GM23338 (cell line): ENCODE measurements around the gene MNX1. TPM values are rescaled to one million over a fixed set of nuclear protein-coding genes. Genes with fewer than 3 reads are reported as not detected.

ENCODE experiments used
- ATAC-seq: fragments of 200-7000 bp; cut with Tn5 transposase; 3 replicates; pipeline ENCODE4 v1.9.1; 2020
- DNase-seq: peaks from one replicate; pipeline ENCODE4 v3.0.0-alpha.2; 2015; ENCODE audit warnings: low spot score
- H2AFZ ChIP-seq: fragments of 200-600 bp; sonication (generic); 2 replicates; pipeline ENCODE4 v1.8.0; 2016; ENCODE audit warnings: antibody characterized with exemption, mild to moderate bottlenecking, moderate library complexity
- H3F3A ChIP-seq: fragments of 200-600 bp; sonication (generic); replicated peaks from 2 replicates; pipeline ENCODE4 v1.8.0; 2017; ENCODE audit warnings: antibody characterized with exemption, mixed run types, low read depth
- H3K27ac ChIP-seq: fragments of 200-600 bp; sonication (generic); 2 replicates; pipeline ENCODE4 v1.6.1; 2016; ENCODE audit warnings: low read depth
- H3K27me3 ChIP-seq: fragments of 200-600 bp; sonication (generic); 2 replicates; pipeline ENCODE4 v1.8.0; 2016; ENCODE audit warnings: mild to moderate bottlenecking, mixed run types, moderate library complexity; ENCODE audit not compliant: insufficient read depth
- H3K36me3 ChIP-seq: fragments of 200-600 bp; sonication (generic); 2 replicates; pipeline ENCODE4 v1.8.0; 2016; ENCODE audit warnings: mild to moderate bottlenecking; ENCODE audit not compliant: insufficient read depth
- H3K4me1 ChIP-seq: fragments of 200-600 bp; sonication (generic); 2 replicates; pipeline ENCODE4 v1.8.0; 2016; ENCODE audit warnings: mild to moderate bottlenecking, moderate library complexity; ENCODE audit not compliant: insufficient read depth
- H3K4me2 ChIP-seq: fragments of 200-600 bp; sonication (generic); 2 replicates; pipeline ENCODE4 v1.7.1; 2017; ENCODE audit warnings: mixed run types
- H3K4me3 ChIP-seq: fragments of 200-600 bp; sonication (generic); 2 replicates; pipeline ENCODE4 v1.6.1; 2016; ENCODE audit warnings: mixed run types
- H3K79me2 ChIP-seq: fragments of 200-600 bp; sonication (generic); replicated peaks from 2 replicates; pipeline ENCODE4 v1.8.0; 2017; ENCODE audit warnings: mild to moderate bottlenecking; ENCODE audit not compliant: insufficient read depth
- H3K9me2 ChIP-seq: fragments of 200-600 bp; sonication (generic); 2 replicates; pipeline ENCODE4 v1.8.0; 2017; ENCODE audit not compliant: insufficient read depth
- H4K20me1 ChIP-seq: fragments of 200-600 bp; sonication (generic); replicated peaks from 2 replicates; pipeline ENCODE4 v1.8.0; 2017; ENCODE audit warnings: mild to moderate bottlenecking; ENCODE audit not compliant: insufficient read depth
- H3K27ac Mint-ChIP-seq: 2 replicates; pipeline ENCODE4 v1.8.0; 2020; ENCODE audit warnings: inconsistent platforms, mild to moderate bottlenecking, moderate library complexity, mixed read lengths
- H3K27me3 Mint-ChIP-seq: 3 replicates; pipeline ENCODE4 v1.8.0; 2022; ENCODE audit warnings: low read depth, mild to moderate bottlenecking, moderate library complexity, mixed read lengths, inconsistent platforms; ENCODE audit not compliant: insufficient read depth, poor library complexity
- H3K36me3 Mint-ChIP-seq: 3 replicates; pipeline ENCODE4 v1.8.0; 2021; ENCODE audit warnings: low read depth, mild to moderate bottlenecking, inconsistent platforms, moderate library complexity, mixed read lengths
- H3K4me1 Mint-ChIP-seq: 3 replicates; pipeline ENCODE4 v1.8.0; 2020; ENCODE audit warnings: mild to moderate bottlenecking, inconsistent platforms, mixed read lengths
- H3K4me3 Mint-ChIP-seq: 3 replicates; pipeline ENCODE4 v1.8.0; 2021; ENCODE audit warnings: moderate library complexity, mild to moderate bottlenecking, inconsistent platforms, mixed read lengths
- H3K9me3 Mint-ChIP-seq: 3 replicates; pipeline ENCODE4 v1.8.0; 2020; ENCODE audit warnings: moderate library complexity, mild to moderate bottlenecking, inconsistent platforms, mixed read lengths
- CREB1 ChIP-seq: fragments of 250-450 bp; sonication (Bioruptor Pico); IDR thresholded peaks from 2 replicates; pipeline ENCODE4 v1.5.0; 2020; ENCODE audit warnings: low read depth, mild to moderate bottlenecking, moderate library complexity
- EZH2 ChIP-seq: fragments of 200-600 bp; sonication (generic); IDR thresholded peaks from one replicate; pipeline ENCODE4 v1.8.0; 2017; ENCODE audit warnings: antibody characterized with exemption, mild to moderate bottlenecking, low read depth; ENCODE audit not compliant: unreplicated experiment
- EZH2phosphoT487 ChIP-seq: fragments of 200-600 bp; sonication (generic); IDR thresholded peaks from one replicate; pipeline ENCODE4 v1.8.1; 2018; ENCODE audit warnings: antibody characterized with exemption; ENCODE audit not compliant: unreplicated experiment
- JUNB ChIP-seq: IDR thresholded peaks from one replicate; pipeline ENCODE4 v1.6.1; 2016; ENCODE audit warnings: antibody characterized with exemption; ENCODE audit not compliant: unreplicated experiment
- NANOG ChIP-seq: IDR thresholded peaks from 2 replicates; pipeline ENCODE4 v1.6.1; 2016; ENCODE audit warnings: antibody characterized with exemption, borderline replicate concordance
- POLR2AphosphoS5 ChIP-seq: IDR thresholded peaks from 2 replicates; pipeline ENCODE4 v1.6.1; 2016; ENCODE audit warnings: antibody characterized with exemption, low read depth
- REST ChIP-seq: IDR thresholded peaks from one replicate; pipeline ENCODE4 v1.6.1; 2018; ENCODE audit warnings: antibody characterized with exemption; ENCODE audit not compliant: unreplicated experiment
- STAT1 ChIP-seq: IDR thresholded peaks from one replicate; pipeline ENCODE4 v1.6.1; 2016; ENCODE audit warnings: antibody characterized with exemption; ENCODE audit not compliant: unreplicated experiment
- ZNF114 ChIP-seq: fragments of 250-450 bp; sonication (Bioruptor Pico); IDR thresholded peaks from 2 replicates; pipeline ENCODE4 v1.5.0; 2020; ENCODE audit warnings: mild to moderate bottlenecking, moderate library complexity
- ZNF331 ChIP-seq: fragments of 250-450 bp; sonication (Bioruptor Pico); IDR thresholded peaks from 2 replicates; pipeline ENCODE4 v1.5.0; 2020; ENCODE audit warnings: low read depth, mild to moderate bottlenecking, moderate library complexity
- ZNF462 ChIP-seq: fragments of 250-450 bp; sonication (Bioruptor Pico); IDR thresholded peaks from 2 replicates; pipeline ENCODE4 v1.5.0; 2020; ENCODE audit warnings: mild to moderate bottlenecking, moderate library complexity
- polyA plus RNA-seq: library from polyadenylated mRNA; unstranded; fragments of >200 nt; fragmentation: Nextera tagmentation; extraction: Ambion mirVana; gene quantifications from 2 replicates; pipeline ENCODE4 v1.2.1, GENCODE V29; 2016
- total RNA-seq: library from RNA; depleted of rRNA; stranded (reverse); fragments of >200 nt; shearing (Covaris generic); gene quantifications from 2 replicates; pipeline ENCODE4 v1.2.3, GENCODE V29; 2014
- TF ChIP-seq, protein P1 (sequence below): IDR thresholded peaks from 2 replicates; pipeline ENCODE4 v1.6.1; 2016; ENCODE audit warnings: antibody characterized with exemption

The MNX1 gene
- total and polyA plus RNA-seq, 2 experiments from 2014 or later = 0.14 to 0.24 TPM

DNA sequence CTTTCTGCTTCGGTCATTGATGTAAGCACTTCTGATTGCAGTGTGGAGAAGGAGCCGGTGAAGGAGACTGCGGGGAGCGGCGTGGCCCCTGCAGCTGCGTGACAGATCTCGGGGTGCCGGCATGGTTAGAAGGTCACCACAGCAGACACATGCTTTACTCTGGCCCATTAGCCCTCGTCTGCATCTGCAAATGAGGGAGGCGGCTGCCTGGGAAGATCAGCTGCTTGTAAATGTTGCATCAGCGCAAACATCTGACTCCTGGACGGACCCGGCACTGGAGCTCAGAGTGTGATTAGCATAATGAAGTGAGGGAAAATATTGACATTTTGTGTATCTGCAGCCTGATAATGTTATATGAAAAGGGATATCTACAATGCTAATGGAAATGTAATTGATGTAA is 30.5 kb upstream of the MNX1 start (continued):
- no peak for TF ChIP-seq ZNF462 (CRISPR knock-in tag)
- TF ChIP-seq CREB1 (CRISPR knock-in tag) = no peak
- no peak for TF ChIP-seq EZH2
- no peak for TF ChIP-seq ZNF114 (CRISPR knock-in tag)
- TF ChIP-seq POLR2AphosphoS5 = no peak

GRCh38 chr7:157037635-157038034 is 27.2 kb upstream of the MNX1 start:
- no peak overlapping the region for H3K4me2 ChIP-seq
- H3K36me3 Mint-ChIP-seq = no peaks in the 10 kb centered on the region
- no peak overlapping the region for H2AFZ ChIP-seq
- H3K4me1 Mint-ChIP-seq = peaks cover 10% of the 10 kb centered on the region
- H4K20me1 ChIP-seq = no peaks in the 10 kb centered on the region
- no peaks in the 10 kb centered on the region for H3K79me2 ChIP-seq
- peaks cover 6% of the 10 kb centered on the region for H3K27me3 Mint-ChIP-seq
- no peak overlapping the region for H3K4me3 ChIP-seq
- no peak for ATAC-seq
- H3K27ac ChIP-seq = no peak overlapping the region
- 0 out of 2 replicates have a peak, but pooled peaks cover 5% of the 10 kb centered on the region for H3K4me1 ChIP-seq
- no peak overlapping the region for H3K4me3 Mint-ChIP-seq
- no peaks in the 10 kb centered on the region for H3K36me3 ChIP-seq
- H3F3A ChIP-seq = no peaks in the 10 kb centered on the region
- no peak for DNase-seq
- H3K27me3 ChIP-seq = no peaks in the 10 kb centered on the region
- H3K9me2 ChIP-seq = no peaks in the 10 kb centered on the region
- H3K9me3 Mint-ChIP-seq = peaks cover 3% of the 10 kb centered on the region
- no peak overlapping the region for H3K27ac Mint-ChIP-seq
- no peak for TF ChIP-seq REST
- no peak for TF ChIP-seq NANOG
- no peak for TF ChIP-seq EZH2phosphoT487
- TF ChIP-seq STAT1 = no peak
- TF ChIP-seq ZNF331 (CRISPR knock-in tag) = no peak
- TF ChIP-seq JUNB = no peak
- TF ChIP-seq, protein P1, sequence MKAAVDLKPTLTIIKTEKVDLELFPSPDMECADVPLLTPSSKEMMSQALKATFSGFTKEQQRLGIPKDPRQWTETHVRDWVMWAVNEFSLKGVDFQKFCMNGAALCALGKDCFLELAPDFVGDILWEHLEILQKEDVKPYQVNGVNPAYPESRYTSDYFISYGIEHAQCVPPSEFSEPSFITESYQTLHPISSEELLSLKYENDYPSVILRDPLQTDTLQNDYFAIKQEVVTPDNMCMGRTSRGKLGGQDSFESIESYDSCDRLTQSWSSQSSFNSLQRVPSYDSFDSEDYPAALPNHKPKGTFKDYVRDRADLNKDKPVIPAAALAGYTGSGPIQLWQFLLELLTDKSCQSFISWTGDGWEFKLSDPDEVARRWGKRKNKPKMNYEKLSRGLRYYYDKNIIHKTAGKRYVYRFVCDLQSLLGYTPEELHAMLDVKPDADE = no peak
- TF ChIP-seq ZNF114 (CRISPR knock-in tag) = no peak
- no peak for TF ChIP-seq EZH2
